Stimulated activated CD4-positive, alpha-beta T cell treated with anti-CD3 and anti-CD28 coated beads, TNF-alpha, amount 100 ng/mL, for 24 hours (primary cell): ENCODE results near the gene IL1RAPL1.

Source experiments
- DNase-seq, 3 experiments: peaks; one replicate each; pipeline ENCODE4 v3.0.0-alpha.2; 2020; ENCODE audit warnings: low read depth in 3 of 3

Gene IL1RAPL1

DNA sequence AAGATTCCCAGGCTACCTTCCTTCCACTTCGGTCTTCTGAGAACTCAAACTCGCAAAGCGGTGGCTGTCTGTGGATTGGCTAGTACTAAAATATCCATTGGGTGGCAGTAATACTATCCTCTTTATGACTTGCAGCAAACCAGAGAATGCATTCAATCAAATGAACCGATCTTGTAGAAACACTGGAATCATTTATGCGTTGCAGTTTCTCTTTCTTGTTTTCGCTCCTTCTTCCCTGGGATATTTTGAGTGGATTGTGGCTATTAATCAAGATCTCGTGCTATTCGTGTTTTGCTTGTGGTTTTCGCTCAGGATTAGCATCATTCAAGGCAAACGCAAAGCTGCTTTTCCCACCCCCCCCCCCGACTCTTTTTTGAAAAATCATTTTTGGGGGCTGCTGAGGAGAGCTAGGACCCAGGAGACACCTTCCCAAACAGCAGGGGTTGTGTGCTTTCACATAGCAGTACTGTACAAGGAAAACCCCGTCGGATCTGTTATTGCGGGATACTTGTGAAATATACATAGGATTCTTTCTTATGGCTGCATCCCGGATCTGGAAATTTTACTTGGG is at the start of gene IL1RAPL1:
Gene IL1RAPL1 (plus strand): TSS at position 466 of the 571 bp plus-strand sequence.
- no peak for DNase-seq

DNA sequence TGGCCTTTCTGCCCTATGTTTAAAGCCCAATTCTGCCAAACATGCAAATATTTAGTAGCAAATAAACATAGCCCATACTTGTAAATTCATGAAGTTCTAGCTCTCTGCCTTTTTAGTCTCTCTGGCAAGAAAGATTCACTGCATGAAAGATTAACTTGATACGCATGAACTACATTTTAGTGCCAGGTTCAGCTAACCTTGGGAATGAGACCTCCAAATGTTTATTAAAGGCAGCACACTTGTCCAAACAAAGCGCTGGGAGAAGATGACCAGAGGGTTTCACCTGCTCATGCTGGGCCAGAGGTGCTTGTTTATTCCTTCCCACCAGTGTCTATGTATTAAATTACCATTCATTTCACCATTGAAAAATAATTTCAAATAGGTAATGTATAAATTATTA is 44.5 kb upstream of the IL1RAPL1 start:
- no peak for DNase-seq

DNA sequence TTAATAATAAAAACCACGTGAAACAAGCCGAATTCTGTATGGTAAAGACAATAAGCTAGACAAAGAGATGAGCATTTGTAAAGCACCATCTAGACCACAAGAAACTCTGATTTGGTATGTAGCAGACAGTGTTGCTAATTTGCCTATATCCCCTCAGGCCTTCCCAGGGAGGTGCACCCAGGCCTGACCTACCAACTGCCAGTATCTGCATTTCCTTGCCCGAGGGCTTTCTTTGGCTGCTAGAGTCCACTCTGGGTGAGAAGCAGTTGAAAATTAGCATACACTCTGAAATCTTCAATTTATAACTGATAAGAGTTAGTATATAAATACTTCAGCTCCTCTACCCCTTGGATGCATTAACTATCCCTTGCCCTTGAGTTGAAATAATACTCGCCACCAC is 37.4 kb upstream of the IL1RAPL1 start:
- DNase-seq: no peak

DNA sequence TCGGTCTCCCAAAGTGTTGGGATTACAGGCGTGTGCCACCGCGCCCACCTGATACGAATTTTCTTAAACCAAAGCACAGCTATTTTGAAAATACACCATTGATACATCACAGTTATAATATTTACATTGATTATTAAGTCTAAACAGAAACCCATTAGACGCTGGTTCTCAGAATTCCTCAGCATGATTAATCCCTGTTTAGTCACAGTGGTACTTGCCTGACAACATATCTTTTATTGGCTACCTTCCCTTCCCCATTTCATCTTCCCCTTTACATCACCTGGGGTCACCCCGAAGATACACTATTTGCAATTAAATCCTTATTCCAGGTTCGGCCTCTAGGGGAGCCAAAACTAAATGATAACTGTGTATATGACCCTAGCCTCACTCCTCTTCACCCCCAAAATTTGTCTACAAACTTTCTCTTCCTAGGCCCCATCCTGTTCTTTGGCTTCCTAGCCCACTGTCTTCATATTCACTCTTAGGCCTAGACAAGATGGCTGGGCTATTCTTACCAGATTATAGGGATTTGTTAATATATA is 36.8 kb upstream of the IL1RAPL1 start:
- no peak for DNase-seq

DNA sequence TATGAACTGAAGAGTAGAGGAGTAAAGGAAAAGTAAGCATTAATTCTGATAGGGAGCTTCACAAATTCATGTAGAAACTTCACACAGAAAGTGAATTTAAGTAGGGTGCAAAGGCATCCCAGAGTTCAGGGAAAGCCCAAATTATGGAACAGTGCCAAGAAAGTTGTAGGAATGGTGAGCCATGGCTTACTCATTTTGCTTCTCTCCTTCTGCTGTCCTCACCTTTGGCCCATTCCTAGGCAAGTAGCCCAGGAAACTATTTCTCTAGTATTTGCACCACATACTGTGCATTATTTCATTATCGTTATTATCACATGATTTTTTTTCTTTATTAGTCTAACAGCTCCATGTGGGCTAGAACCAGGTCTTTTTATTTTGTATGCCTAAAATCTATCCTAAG is 34.9 kb upstream of the IL1RAPL1 start:
- no peak for DNase-seq

DNA sequence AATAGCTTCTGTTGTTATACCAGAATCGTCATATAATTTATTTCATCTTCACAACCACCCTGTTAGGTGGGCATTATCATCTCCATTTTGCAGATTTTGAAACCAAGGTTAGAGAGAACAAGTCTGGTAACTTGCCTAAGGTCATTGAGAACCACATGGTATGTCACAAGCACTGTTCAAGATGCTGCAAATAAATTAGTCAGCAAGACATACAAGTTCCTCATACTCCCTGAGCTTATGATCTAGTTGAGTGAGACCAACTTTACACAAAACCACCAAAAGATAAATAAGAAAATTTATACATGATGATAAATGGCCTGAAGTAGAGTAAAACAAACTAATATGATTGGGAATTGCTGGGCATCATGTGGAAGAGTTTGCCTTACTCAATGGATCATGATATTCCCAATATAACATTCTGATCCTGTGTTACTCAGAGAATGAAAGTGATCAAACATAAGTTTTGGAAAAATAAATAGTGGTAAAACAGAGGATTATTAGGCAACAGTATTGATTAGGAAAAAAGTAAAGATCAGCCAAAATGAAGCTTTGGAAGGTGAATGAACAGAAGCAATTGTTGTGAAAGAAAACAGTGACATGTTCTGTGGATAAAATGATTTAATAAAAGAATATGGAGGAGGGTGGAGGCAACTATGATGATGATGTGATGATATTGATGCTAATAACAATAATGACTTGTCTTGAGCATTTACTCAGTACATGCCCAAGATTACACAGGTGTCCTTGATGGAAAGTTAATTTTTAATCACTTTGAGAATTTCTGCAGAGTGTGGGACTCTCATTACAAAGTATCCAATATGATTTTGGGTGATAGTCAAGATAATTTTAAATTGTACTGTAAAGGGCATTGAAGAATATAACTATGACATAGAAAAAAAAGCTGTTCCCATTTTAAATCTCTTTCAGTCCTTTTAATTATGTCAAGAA is 34.1 kb upstream of the IL1RAPL1 start:
- no peak for DNase-seq

DNA sequence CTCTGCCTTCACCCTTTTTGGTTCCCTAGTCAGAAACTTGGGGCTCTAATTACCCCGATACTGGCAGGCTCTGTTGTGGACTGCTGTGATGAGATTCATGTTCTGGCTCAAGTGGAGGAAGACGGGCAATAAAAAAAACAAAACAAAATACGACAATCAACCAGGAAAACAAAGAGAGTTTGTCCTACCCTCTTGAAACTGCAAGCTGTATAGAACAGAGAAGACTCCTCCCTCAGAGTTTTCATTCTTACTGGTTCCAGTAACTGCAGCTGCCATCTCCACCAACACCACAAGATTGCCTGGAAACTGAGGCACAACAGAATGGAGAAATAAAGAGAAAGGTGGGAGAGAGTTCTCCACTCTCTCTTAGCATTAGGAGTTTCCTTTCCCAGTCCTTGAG is 11.1 kb upstream of the IL1RAPL1 start:
- no peak for DNase-seq

DNA sequence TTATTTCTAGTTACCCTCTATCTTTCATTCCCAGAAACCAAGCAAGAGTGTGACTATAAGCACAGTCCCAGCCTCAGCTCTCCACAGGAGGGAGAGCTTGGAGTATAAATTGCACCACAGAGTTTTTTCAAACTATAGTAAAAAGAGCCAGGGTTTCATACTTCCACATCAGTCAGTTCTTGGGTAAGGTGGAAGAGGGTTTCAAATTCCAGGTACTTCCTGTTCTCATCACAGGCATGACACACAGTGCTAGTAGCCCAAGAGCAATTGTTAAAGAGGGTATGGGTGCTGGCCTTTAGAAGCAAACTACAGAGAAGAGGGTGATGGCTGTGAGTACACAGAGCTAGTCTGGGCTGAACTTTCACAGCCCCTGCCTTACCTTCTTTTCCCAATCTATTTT is 5.7 kb upstream of the IL1RAPL1 start:
- DNase-seq: no peak

DNA sequence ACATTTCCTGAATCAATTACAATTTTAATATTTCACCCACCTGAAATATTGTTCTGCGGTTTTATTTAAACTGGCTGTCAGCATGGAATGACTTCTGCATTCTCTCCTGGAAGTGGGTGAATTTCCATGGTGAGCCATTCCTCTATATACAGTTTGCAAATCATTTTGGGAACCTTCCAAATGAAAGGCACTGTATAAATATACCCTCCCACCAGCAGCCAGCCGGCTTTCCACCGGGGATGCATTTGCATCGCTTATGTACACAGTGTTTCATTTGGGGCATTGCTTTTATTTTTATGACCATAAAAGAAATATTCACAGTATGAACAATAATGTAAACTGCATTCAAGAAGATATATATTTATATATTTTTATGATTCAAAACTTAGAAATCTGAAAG is 4.7 kb upstream of the IL1RAPL1 start:
- no peak for DNase-seq

DNA sequence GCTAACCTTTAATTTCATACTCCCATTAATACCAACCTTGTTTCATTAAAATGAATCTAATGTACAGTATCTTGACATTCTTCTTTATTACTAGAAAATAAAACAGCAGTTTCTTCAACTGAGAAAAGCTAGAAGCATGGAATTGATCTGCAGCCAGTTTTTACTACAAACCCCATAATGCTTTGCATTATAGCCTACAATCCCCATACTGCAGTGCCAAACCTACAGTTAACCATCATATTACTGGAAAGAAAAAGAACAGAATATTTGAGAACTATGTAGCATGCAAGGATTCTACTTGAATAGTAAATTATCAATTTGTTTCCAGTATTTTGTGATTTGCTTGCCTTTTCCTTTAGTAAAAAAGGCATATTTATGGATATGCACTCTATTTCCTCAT is 3.2 kb upstream of the IL1RAPL1 start:
- no peak for DNase-seq

DNA sequence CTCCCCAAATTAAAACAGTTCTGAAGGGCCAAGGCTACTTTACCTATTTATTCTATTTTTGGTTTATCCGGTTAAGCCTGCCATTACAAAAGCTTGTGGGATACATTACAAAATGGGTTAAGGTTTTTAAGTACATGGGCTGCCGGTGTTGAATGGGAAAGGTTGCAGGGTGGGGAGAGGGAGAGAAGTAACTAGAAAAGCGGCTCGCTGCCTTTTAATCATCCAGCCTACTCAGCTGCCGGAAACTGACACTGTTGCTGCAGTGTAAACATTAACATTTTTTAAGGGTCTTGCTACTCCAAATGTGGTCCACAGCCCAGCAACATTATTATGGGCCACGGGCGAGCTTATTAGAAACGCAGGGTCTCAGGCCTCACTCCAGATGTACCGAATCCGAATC is 1.5 kb upstream of the IL1RAPL1 start:
- DNase-seq: no peak

DNA sequence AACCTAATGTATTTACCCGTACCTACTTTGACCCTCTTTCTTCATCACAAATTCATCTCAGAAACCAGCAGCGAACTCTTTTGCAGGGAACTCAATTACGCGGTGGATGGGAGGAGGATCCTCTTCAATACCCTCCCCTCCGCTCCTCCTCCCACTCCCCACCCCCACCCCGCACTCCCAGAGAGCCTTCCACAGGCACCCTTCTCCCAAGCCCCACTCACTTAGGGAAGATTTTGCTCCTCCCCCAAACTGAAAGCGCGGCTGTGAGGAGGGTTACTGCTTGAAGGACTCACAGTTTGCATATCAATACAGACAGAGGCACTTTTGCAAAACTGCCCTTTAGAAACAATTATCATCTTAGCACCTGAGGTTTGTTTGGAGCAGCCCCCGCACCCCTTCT is 960 bp upstream of the IL1RAPL1 start:
- DNase-seq: no peak

DNA sequence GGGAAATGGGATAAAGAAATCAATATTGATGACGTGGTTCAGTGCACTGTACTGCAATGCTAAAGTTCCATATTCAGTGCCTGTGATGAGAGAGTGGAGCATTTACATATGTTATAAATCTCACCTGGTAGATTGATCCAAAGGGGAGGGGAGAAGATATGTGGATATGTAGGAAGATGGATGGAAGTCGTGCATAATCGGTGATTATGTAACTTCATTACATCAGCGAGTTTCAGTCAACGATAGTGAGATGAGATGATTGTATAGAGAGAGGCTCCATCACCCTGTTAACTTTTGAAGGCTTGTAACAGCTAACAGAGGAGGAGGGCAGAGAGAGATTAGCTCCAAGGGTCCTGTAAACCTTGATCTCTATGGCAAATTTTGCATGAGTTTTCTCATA is 1.8 kb downstream of the IL1RAPL1 start:
- DNase-seq: no peak

DNA sequence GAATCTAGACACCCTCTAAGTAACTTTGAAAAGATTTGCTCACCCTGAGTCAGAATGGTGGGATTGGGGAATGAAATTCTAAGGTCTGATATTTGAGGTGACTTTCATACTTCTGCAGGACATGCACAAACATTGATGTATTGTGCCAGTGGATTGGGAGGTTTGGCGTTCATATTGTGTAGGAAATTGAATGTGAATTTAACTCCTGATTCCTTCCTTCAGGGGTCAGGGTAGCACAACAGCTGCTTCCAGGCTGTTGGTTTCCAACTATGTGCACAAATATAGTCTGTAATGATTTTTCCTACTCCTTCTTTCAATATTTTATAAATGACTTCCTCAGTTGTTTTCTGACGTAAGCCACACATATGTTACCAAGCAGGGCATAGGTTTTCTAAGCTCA is 3.1 kb downstream of the IL1RAPL1 start:
- DNase-seq: no peak

DNA sequence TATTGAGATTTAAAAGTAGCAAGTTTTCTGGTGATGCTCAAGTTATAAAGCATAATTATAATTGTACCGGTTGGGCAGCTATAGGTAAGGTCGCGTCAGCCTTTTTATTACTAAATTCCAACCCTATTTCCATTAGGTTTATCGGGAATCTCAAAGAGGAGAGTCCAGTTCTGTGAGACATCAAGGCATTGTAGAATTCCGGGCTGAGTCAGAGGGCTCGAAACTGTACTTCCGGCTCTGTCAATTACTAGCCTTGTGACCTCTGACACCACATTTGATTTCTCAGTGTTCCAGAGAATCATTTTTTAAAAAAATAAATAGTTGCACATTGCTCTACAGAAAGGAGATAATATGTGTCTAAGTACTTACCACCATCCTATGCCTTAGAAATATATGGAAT is 4.3 kb downstream of the IL1RAPL1 start:
- no peak for DNase-seq

DNA sequence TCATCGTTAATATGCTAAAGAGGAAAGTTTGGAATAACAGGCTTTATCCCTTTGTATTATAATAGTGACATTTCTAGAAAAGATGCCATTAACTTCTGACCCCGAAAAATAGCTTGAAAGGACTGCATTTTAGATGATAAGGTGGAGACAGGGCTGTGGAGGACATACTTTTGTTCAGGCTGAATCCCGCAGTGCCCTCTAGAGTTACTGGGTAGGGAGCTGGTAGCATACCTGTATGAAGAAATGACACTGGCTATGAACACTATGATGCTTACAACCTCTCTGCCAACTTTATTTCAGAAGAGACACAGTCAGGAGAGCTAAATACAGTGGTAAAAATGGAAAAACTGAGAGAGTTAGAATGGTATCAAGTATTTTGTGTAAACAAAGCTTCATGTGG is 8.1 kb downstream of the IL1RAPL1 start:
- no peak for DNase-seq

DNA sequence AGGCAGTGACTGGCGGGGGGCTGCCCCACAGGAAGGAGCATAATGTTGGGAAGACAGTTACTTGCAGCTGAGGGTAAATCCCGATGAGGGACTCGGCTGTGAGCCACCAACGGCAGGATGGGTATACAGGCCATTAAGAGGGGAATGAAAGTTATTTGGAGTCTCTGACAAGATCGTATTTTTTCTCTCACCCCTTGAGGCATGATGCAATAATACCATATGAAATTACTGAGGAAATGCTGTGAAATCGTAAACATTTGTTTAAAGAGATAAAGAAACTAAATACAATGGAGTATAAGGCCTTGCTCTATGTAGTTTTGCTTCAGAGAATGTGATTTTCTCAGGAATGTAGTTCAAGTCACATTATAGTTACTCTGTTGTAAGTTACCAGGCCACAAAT is 12.7 kb downstream of the IL1RAPL1 start:
- DNase-seq: no peak

DNA sequence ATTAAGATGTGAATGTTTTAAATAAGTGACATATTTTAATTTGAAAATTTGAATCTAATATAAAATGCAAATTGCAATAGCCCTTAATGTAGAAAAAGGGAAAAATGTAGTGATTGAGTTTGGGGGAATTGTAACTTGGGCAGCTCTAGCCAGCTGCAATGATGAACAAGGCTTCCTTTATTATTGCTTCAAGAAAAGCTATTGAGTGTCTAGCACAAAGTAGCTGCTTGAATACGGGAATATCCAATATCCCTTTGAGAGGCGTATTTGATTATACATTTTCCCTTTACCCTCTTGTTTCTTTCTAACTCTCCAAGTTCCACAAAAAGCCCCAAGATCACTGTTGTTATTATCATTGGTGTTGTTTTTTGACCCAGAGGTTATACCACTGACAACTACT is 21.8 kb downstream of the IL1RAPL1 start:
- no peak for DNase-seq

DNA sequence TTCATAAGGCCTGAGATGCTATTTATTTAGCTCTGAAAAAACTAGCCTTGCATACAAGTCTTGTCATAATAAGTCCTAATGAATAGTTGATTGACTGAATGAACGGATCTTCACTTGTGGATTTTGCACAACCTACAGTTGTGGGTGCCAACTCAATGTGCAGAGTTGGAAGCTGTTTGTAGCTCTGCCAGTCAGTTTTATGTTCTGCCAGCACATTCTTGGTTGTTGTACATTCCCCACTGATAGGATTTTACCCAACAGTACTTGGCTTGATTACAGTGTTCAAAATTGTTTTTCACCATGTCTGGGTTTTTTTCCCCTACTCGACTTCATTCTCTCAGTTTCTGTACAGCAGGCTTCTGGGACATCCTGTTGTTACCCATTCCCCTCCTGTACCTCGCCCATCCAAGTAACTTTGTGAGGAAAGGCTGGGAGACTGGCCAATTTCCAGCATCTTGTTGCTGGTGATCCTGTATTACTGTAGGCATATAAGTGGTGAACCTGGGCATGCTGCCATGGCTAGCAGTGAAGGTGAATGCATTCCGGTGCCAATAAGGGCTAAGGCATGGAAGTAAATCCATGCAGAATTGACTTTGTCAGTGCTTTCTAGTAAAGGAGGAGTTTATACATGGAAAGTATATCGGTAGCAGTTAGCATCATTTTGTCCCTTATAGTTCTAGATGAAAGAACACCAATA is 22.8 kb downstream of the IL1RAPL1 start:
- DNase-seq: no peak

DNA sequence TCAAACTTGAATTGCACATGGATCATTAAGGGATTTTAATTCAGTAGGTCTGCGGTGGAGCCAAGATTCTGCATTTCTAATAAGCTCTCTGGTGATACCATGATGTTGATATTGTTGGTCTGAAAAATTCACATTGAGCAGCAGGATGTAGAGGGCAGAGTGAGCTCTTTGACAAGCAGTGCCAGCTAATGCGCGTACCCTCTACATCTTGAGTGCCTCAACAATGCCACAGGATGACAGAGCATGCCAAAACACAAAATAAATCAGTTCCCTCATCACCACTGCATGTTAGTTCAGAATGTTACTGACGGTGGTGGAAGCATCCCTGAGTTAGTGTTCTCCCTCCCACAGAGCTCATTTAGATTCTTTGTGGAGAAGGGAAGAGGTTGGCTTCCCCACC is 23.5 kb downstream of the IL1RAPL1 start:
- no peak for DNase-seq

DNA sequence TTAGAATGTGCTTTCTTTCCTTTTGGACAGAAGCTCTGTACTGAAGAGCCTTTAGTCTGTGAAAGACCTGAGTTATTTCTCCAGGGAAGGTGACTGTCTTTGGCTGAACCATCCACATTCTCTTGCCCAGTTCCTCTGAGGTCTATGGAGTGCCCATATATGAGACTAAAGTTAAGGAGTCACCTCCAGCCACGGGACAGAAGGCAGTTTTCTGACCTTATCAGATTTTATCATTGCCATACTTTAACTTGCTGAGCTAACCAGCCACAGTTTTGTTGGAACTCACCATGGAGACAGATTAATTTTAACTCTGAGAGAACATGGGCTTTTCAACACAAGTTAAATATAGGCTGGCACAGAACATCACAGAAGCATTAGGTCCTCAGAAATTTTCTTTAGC is 26.3 kb downstream of the IL1RAPL1 start:
- DNase-seq: no peak

DNA sequence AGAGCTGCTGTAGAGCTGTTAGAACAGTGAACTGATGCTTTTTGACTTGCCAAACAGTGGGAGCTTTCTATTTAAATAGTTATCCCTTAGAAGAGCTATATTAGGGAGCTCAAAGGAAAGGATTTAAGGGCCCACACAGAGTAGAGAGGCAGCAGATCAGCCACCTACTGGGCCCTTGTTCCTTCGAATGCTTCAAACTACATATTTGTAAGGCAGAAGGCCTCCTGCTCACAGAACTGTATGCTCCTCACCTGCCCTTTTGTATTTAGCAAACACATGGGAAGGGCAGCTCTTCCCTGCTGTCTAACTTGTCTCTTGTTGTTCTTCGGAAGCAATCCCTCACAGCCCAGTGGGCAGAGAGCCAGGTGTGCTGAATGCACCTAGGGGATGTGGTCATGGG is 38.0 kb downstream of the IL1RAPL1 start:
- DNase-seq: no peak

DNA sequence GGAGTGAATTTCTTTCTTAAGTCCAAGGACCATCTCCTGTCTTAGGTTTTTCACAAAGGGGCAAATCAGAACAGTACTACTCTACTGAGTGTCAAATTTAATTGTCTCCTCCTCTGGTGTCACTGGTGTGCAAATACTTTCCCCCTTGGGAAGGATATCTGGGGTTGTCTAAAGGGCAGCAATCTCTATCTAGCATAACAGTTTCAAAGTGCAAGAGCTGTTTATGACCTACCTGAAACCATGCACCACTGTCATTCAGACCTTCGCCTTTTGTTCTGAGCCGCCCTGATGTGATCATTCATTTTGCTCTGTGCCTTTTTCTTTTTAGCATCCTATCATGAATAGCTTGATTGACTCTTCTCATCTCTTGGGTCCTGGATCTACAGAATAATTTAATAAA is 39.3 kb downstream of the IL1RAPL1 start:
- DNase-seq: no peak
